Measurements from ENCODE around the gene CILP.
A peak's percentile ranks its signal among the peaks of the same experiment; 100 is the strongest.
"Not testable (repeated sequence)": the region's sequence is repeated elsewhere in the genome, so short reads cannot be mapped to it uniquely, and the experiment has no call there.

CILP gene

GRCh38 chr15:65210770-65211481, at the start of gene CILP:
Gene CILP, minus strand, starts transcription at chr15:65211473. Its CDS starts 1,718 bp downstream, at chr15:65209755.
- DNase-seq (ENCODE audit: low read depth, low spot score): no peak

GRCh38 chr15:65260968-65261367, 49.7 kb upstream of the CILP start:
- no peak for DNase-seq (ENCODE audit: low read depth, low spot score)

GRCh38 chr15:65259367-65259797, 48.1 kb upstream of the CILP start:
- DNase-seq (ENCODE audit: low read depth, low spot score): no peak

- no peak for DNase-seq (ENCODE audit: low read depth, low spot score)
Measured at GRCh38 chr15:65258375-65259262, 47.3 kb upstream of the CILP start.

GRCh38 chr15:65255486-65256140, 44.3 kb upstream of the CILP start:
- no peak for DNase-seq (ENCODE audit: low read depth, low spot score)

GRCh38 chr15:65254758-65255157, 43.5 kb upstream of the CILP start:
- DNase-seq (ENCODE audit: low read depth, low spot score): no peak

GRCh38 chr15:65254356-65254755, 43.1 kb upstream of the CILP start:
- peak; percentile 85 for DNase-seq (ENCODE audit: low read depth, low spot score)

GRCh38 chr15:65249641-65250040, 38.4 kb upstream of the CILP start:
- peak; percentile 15 for DNase-seq (ENCODE audit: low read depth, low spot score)

- DNase-seq (ENCODE audit: low read depth, low spot score): peak; percentile 56
Measured at GRCh38 chr15:65248511-65249255, 37.4 kb upstream of the CILP start.

- no peak for DNase-seq (ENCODE audit: low read depth, low spot score)
Measured at GRCh38 chr15:65246939-65247338, 35.7 kb upstream of the CILP start.

- peak; percentile 21 for DNase-seq (ENCODE audit: low read depth, low spot score)
Measured at GRCh38 chr15:65246026-65246714, 34.9 kb upstream of the CILP start.

- DNase-seq (ENCODE audit: low read depth, low spot score): peak; percentile 40
Measured at GRCh38 chr15:65245096-65245856, 34.0 kb upstream of the CILP start.

- DNase-seq (ENCODE audit: low read depth, low spot score): no peak
Measured at GRCh38 chr15:65244638-65245037, 33.4 kb upstream of the CILP start.

- DNase-seq (ENCODE audit: low read depth, low spot score): not testable (repeated sequence)
Measured at GRCh38 chr15:65236443-65236842, 25.2 kb upstream of the CILP start.

GRCh38 chr15:65233696-65234095, 22.4 kb upstream of the CILP start:
- DNase-seq (ENCODE audit: low read depth, low spot score): no peak

GRCh38 chr15:65232520-65232919, 21.2 kb upstream of the CILP start:
- no peak for DNase-seq (ENCODE audit: low read depth, low spot score)

- no peak for DNase-seq (ENCODE audit: low read depth, low spot score)
Measured at GRCh38 chr15:65231306-65231705, 20.0 kb upstream of the CILP start.

GRCh38 chr15:65226901-65227300, 15.6 kb upstream of the CILP start:
- DNase-seq (ENCODE audit: low read depth, low spot score): not testable (repeated sequence)

- no peak for DNase-seq (ENCODE audit: low read depth, low spot score)
Measured at GRCh38 chr15:65226221-65226620, 14.9 kb upstream of the CILP start.

GRCh38 chr15:65223996-65224395, 12.7 kb upstream of the CILP start:
- no peak for DNase-seq (ENCODE audit: low read depth, low spot score)
